K562 (cell line): ENCODE results near the gene NEMP2. TPM values are rescaled to one million over a fixed set of nuclear protein-coding genes. Genes with fewer than 3 reads are reported as not detected.

ENCODE experiments used
- ATAC-seq: fragments of 200-7000 bp; cut with Tn5 transposase; 3 replicates; pipeline ENCODE4 v1.9.1; 2020; ENCODE audit warnings: moderate library complexity
- BruUV-seq: library from RNA; stranded (reverse); fragments of 400-500 nt; replicated peaks from 2 replicates; lab custom pipeline; 2021; lab: Mats Ljungman, UMichigan
- CTCF ChIA-PET: fragments of 300-600 bp; formaldehyde crosslinking; extraction: SDS; loops from one replicate; lab custom pipeline; 2021; ENCODE audit warnings: low intra/inter-chr PET ratio; lab: Yijun Ruan, JAX
- POLR2A ChIA-PET: fragments of 300-600, 350-650 bp; sonication (Branson Sonifier 250); formaldehyde crosslinking; extraction: SDS; loops from one replicate; lab custom pipeline; 2021; ENCODE audit warnings: antibody characterized with exemption, inconsistent platforms; lab: Yijun Ruan, JAX
- DNase-seq, 4 experiments: peaks; one replicate each; pipeline versions ENCODE4 v3.0.0 to v3.0.0-alpha.2; 2011 to 2018; ENCODE audit warnings: low spot score in 3 of 4, mixed read lengths in 3 of 4; ENCODE audit errors: extremely low read depth in 1 of 4
- FAIRE-seq: peaks from 2 replicates; lab custom pipeline; 2011; peaks lifted over from hg19 to GRCh38; lab: Jason Lieb, UNC
- H2AFZ ChIP-seq: 2 replicates; pipeline ENCODE4 v1.6.0; 2011; ENCODE audit warnings: low read depth, low read length, control low read depth, inconsistent platforms
- H3K27ac ChIP-seq: fragments of 200-600 bp; 3 replicates; pipeline ENCODE4 v1.8.0; 2011; ENCODE audit warnings: low read depth, mild to moderate bottlenecking, control low read depth, inconsistent platforms, low read length, moderate library complexity, mixed read lengths; ENCODE audit errors: extremely low read depth
- H3K27me3 ChIP-seq, 2 experiments: fragments of 300-600 bp in 1 of 2; 2 replicates in 1 of 2; 3 replicates in 1 of 2; pipeline versions ENCODE4 v1.6.0 to v1.8.0; 2011; ENCODE audit warnings: inconsistent platforms in 2 of 2, low read length in 2 of 2, mild to moderate bottlenecking in 1 of 2, mixed read lengths in 1 of 2, moderate library complexity in 1 of 2; ENCODE audit not compliant: control insufficient read depth in 2 of 2, insufficient read depth in 2 of 2
- H3K36me3 ChIP-seq: fragments of 300-600 bp; 3 replicates; pipeline ENCODE4 v1.8.0; 2011; ENCODE audit warnings: mild to moderate bottlenecking, low read length, inconsistent platforms; ENCODE audit not compliant: control insufficient read depth, insufficient read depth
- H3K4me1 ChIP-seq, 2 experiments: fragments of 200-600 bp in 1 of 2; replicated peaks in 1 of 2; 2 replicates in 1 of 2; 3 replicates in 1 of 2; pipeline versions ENCODE4 v1.5.1 to v1.8.0; 2011; ENCODE audit warnings: inconsistent platforms in 2 of 2, low read length in 2 of 2, mild to moderate bottlenecking in 1 of 2, mixed read lengths in 1 of 2, moderate library complexity in 1 of 2; ENCODE audit not compliant: control insufficient read depth in 2 of 2, insufficient read depth in 2 of 2
- H3K4me2 ChIP-seq: 2 replicates; pipeline ENCODE4 v1.6.1; 2011; ENCODE audit warnings: low read length, control low read depth, inconsistent platforms, mixed read lengths; ENCODE audit not compliant: insufficient read depth
- H3K4me3 ChIP-seq: fragments of 200-600 bp; sonication (generic), shearing (Covaris generic); 2 replicates; pipeline ENCODE4 v1.5.1; 2016; ENCODE audit warnings: control low read depth, inconsistent platforms
- H3K79me2 ChIP-seq: fragments of 200-600 bp; 3 replicates; pipeline ENCODE4 v1.8.0; 2011; ENCODE audit warnings: low read length, inconsistent platforms; ENCODE audit not compliant: control insufficient read depth, insufficient read depth
- H3K9ac ChIP-seq, 2 experiments: 2 replicates each; pipeline versions ENCODE4 v1.6.0 to v1.6.1; 2011; ENCODE audit warnings: low read depth in 2 of 2, low read length in 2 of 2, control low read depth in 1 of 2, inconsistent platforms in 1 of 2, mild to moderate bottlenecking in 1 of 2, mixed read lengths in 1 of 2; ENCODE audit not compliant: insufficient read depth in 1 of 2
- H3K9me1 ChIP-seq: one replicate; pipeline ENCODE4 v1.6.0; 2011; ENCODE audit warnings: inconsistent platforms, mild to moderate bottlenecking, low read length, moderate library complexity; ENCODE audit not compliant: control insufficient read depth, insufficient read depth
- H3K9me3 ChIP-seq: replicated peaks from 2 replicates; pipeline ENCODE4 v1.5.1; 2011; ENCODE audit warnings: low read depth, low read length, inconsistent platforms; ENCODE audit not compliant: control insufficient read depth, insufficient read depth
- H4K20me1 ChIP-seq: replicated peaks from 2 replicates; pipeline ENCODE4 v1.6.1; 2011; ENCODE audit warnings: low read length, inconsistent platforms, mixed read lengths; ENCODE audit not compliant: control insufficient read depth, insufficient read depth
- KDM4B ChIP-seq, 2 experiments: fragments of 450-650 bp in 1 of 2; sonication (generic) in 1 of 2; IDR thresholded peaks; 2 replicates each; pipeline ENCODE4 v1.6.1; 2016 to 2017; ENCODE audit warnings: borderline replicate concordance in 2 of 2, antibody characterized with exemption in 1 of 2, low read depth in 1 of 2, mild to moderate bottlenecking in 1 of 2
- MCM7 ChIP-seq, 2 experiments: fragments of 450-650 bp; IDR thresholded peaks; 2 replicates each; pipeline ENCODE4 v1.6.1; 2016 to 2018
- NFIX ChIP-seq: fragments of 250-450 bp; sonication (Bioruptor Pico); IDR thresholded peaks from 2 replicates; pipeline ENCODE4 v1.4.0; 2020; ENCODE audit warnings: low read depth, mild to moderate bottlenecking, moderate library complexity
- PRPF4 ChIP-seq: fragments of 200-400 bp; formaldehyde crosslinking; IDR thresholded peaks from one replicate; pipeline ENCODE4 v1.6.1; 2017; ENCODE audit warnings: low read length, low read depth, mild to moderate bottlenecking; ENCODE audit not compliant: insufficient read depth, poor library complexity, severe bottlenecking
- RBM14 ChIP-seq: fragments of 200-400 bp; formaldehyde crosslinking; IDR thresholded peaks from 2 replicates; pipeline ENCODE4 v1.6.1; 2018; ENCODE audit warnings: low read depth, mild to moderate bottlenecking, low read length, moderate library complexity, borderline replicate concordance; ENCODE audit not compliant: insufficient read depth
- RBM34 ChIP-seq: fragments of 200-400 bp; formaldehyde crosslinking; IDR thresholded peaks from 2 replicates; pipeline ENCODE4 v1.6.1; 2018; ENCODE audit warnings: low read length, borderline replicate concordance; ENCODE audit not compliant: insufficient read depth
- SMAD2 ChIP-seq: fragments of 150-350 bp; IDR thresholded peaks from 2 replicates; pipeline ENCODE4 v1.6.1; 2014; ENCODE audit warnings: low read depth, mild to moderate bottlenecking, low read length
- SRSF9 ChIP-seq: fragments of 200-400 bp; formaldehyde crosslinking; IDR thresholded peaks from 2 replicates; pipeline ENCODE4 v1.6.1; 2017; ENCODE audit warnings: low read depth, low read length, borderline replicate concordance
- XRCC3 ChIP-seq: fragments of 450-650 bp; IDR thresholded peaks from 2 replicates; pipeline ENCODE4 v1.6.1; 2017; ENCODE audit warnings: mild to moderate bottlenecking, moderate library complexity
- ZKSCAN1 ChIP-seq: fragments of 150-350 bp; IDR thresholded peaks from 2 replicates; pipeline ENCODE4 v1.6.1; 2016; ENCODE audit warnings: low read depth, low read length
- in situ Hi-C: fragments of 300-500 bp; cut with MboI; formaldehyde crosslinking; loops from 4 replicates; pipeline ENCODE4 v1.15.0; 2018; ENCODE audit warnings: inconsistent platforms, mixed read lengths
- intact Hi-C: fragments of 100-400 bp; cut with micrococcal nuclease; formaldehyde crosslinking; loops from 2 replicates; pipeline ENCODE4 v1.14.2; 2022
- polyA plus RNA-seq, 8 experiments: library from polyadenylated mRNA; depleted of rRNA in 4 of 8; stranded (reverse) in 5 of 8; unstranded in 3 of 8; fragments of >200 nt; fragmentation: Nextera tagmentation in 2 of 8; fragmentation: Illumina TruSeq in 1 of 8; extraction: Ambion mirVana in 2 of 8; extraction: Trizol in 1 of 8; gene quantifications; 2 replicates each; pipeline versions ENCODE4 v1.2.1 to v1.2.3, GENCODE V29; 2011 to 2014; ENCODE audit warnings: inconsistent platforms in 1 of 8, missing spikeins in 1 of 8
- total RNA-seq, 7 experiments: library from RNA; depleted of rRNA in 6 of 7; stranded (reverse); fragments of >200 nt in 6 of 7; fragmentation: Illumina TruSeq in 2 of 7; extraction: Trizol in 2 of 7; gene quantifications; 2 replicates each; pipeline versions ENCODE4 v1.2.1 to v1.2.3, GENCODE V29; 2011 to 2021; ENCODE audit warnings: low replicate concordance in 1 of 7
- TF ChIP-seq, protein P1 (sequence below), 2 experiments: fragments of 450-650 bp; IDR thresholded peaks; 2 replicates each; pipeline ENCODE4 v1.6.1; 2016
- TF ChIP-seq, protein P2 (sequence below): sonication (generic); formaldehyde crosslinking; IDR thresholded peaks from 2 replicates; pipeline ENCODE4 v1.9.0; 2022; ENCODE audit warnings: mild to moderate bottlenecking, missing genetic modification reagents
- TF ChIP-seq, protein P3 (sequence below), 2 experiments: fragments of 450-650 bp; conservative IDR thresholded peaks; 2 replicates each; pipeline ENCODE4 v1.6.1; 2017; ENCODE audit warnings: mild to moderate bottlenecking in 2 of 2, moderate library complexity in 2 of 2

The NEMP2 gene
- total and polyA plus RNA-seq, 9 of the 15 experiments (the other 6 are each of a cell fraction or from before 2014, with no cell fraction given): 0.32 to 3.0 (median 1.7) TPM

DNA sequence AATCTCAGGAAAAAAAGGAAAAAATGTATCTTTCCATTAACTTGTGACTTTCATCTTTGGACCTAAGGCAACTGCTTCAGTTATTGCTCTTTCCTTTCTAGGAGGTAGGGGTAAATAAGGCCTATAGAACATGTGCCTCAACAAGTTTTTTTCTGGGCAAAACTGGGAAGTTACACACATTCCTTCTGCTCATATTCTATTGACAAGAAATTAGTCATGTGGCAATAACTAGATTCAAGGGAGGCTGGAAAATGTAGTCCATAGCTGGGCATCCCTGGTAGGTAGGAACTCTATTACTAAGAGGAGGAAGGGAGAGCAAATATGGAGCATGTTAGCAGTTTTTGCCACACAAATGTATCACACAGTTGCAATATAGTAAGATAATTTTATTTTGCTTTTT is 37.7 kb upstream of the NEMP2 start:
- Histone ChIP-seq H3K79me2 (no peaks in the 10 kb centered on the region), H2AFZ (peak overlapping the region; percentile 19; the same call in 1 of the 2 replicates), H3K27ac (no peak overlapping the region), H3K9me3 (peaks cover 3% of the 10 kb centered on the region; the same call in 1 of the 2 replicates), H4K20me1 (no peaks in the 10 kb centered on the region), H3K27me3 (no peaks in the 10 kb centered on the region), H3K4me3 (no peak overlapping the region), H3K4me2 (no peak overlapping the region)
- ATAC-seq (no peak), DNase-seq (no peak)
- POLR2A ChIA-PET: interaction anchor here (1.5 kb wide), 1 partner anchor 9 kb away, joined by 4 read pairs; no protein-coding TSS in a partner anchor
- no peak for TF ChIP-seq MCM7 (IDR thresholded peaks at IDR 0.05)
- TF ChIP-seq, all 486 proteins: peak for 0
- CTCF ChIA-PET: no interaction called here
- H3K9ac ChIP-seq: no peak overlapping the region
- no peaks in the 10 kb centered on the region for H3K9me1 ChIP-seq
- BruUV-seq: no TSS peak
- in situ Hi-C loops: no loop called here
- no peaks in the 10 kb centered on the region for H3K36me3 ChIP-seq
- peaks cover 0 to 10% of the 10 kb centered on the region in 2 experiments; a peak in 2 of 5 replicates for H3K4me1 ChIP-seq
- FAIRE-seq: no peak
- intact Hi-C loops: loop anchor here (5.0 kb wide), 1 partner anchor 35 kb away; no protein-coding TSS in a partner anchor

DNA sequence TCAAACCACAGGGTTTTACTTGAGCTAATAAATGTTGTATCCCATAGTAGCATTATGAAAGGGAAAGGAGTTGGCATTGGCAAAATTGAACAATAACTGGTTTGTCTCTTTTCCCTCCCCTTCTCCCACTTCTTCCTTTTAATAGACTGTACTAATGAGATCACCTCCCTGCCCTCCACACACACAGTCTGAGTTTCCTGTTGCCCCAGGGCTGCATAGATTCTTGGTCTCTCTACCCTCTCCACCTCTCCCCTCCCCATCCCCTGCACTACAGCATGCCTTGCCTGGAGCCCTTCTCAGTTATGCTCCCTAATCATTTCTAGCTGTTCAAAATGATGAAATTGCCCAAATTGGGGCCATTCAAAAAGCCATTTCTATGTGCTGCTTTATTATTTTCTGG is 37.2 kb upstream of the NEMP2 start:
- no TSS peak for BruUV-seq
- H2AFZ ChIP-seq: no peak overlapping the region
- H3K9me1 ChIP-seq: no peaks in the 10 kb centered on the region
- H3K9ac ChIP-seq: no peak overlapping the region
- H3K4me2 ChIP-seq: no peak overlapping the region
- DNase-seq (no peak), ATAC-seq (peak; percentile 72), FAIRE-seq (no peak)
- H3K4me1 ChIP-seq: peaks cover 0 to 7% of the 10 kb centered on the region in 2 experiments; a peak in 2 of 5 replicates
- no peaks in the 10 kb centered on the region for H4K20me1 ChIP-seq
- ChIA-PET POLR2A (interaction anchor here (1.5 to 1.9 kb wide), 2 partner anchors 9 kb away, joined by 4 to 8 read pairs; no protein-coding TSS in a partner anchor), CTCF (no interaction called here)
- no peaks in the 10 kb centered on the region for H3K27me3 ChIP-seq
- H3K27ac ChIP-seq: no peak overlapping the region
- H3K4me3 ChIP-seq: no peak overlapping the region
- in situ Hi-C loops (no loop called here), intact Hi-C loops (loop anchor here (5.0 kb wide), 1 partner anchor 34 kb away; no protein-coding TSS in a partner anchor)
- no peaks in the 10 kb centered on the region for H3K79me2 ChIP-seq
- H3K36me3 ChIP-seq: no peaks in the 10 kb centered on the region
- peaks cover 3% of the 10 kb centered on the region; the same call in 1 of the 2 replicates for H3K9me3 ChIP-seq
- TF ChIP-seq, protein P1, sequence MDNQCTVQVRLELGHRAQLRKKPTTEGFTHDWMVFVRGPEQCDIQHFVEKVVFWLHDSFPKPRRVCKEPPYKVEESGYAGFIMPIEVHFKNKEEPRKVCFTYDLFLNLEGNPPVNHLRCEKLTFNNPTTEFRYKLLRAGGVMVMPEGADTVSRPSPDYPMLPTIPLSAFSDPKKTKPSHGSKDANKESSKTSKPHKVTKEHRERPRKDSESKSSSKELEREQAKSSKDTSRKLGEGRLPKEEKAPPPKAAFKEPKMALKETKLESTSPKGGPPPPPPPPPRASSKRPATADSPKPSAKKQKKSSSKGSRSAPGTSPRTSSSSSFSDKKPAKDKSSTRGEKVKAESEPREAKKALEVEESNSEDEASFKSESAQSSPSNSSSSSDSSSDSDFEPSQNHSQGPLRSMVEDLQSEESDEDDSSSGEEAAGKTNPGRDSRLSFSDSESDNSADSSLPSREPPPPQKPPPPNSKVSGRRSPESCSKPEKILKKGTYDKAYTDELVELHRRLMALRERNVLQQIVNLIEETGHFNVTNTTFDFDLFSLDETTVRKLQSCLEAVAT (IDR thresholded peaks at IDR 0.05): no peak
- TF ChIP-seq RBM34 (no peak), KDM4B (IDR thresholded peaks at IDR 0.05; ENCODE audit: borderline replicate concordance in 2 of 2, low read depth in 1 of 2) (no peak), XRCC3 (no peak), RBM14 (no peak), SMAD2 (no peak), NFIX (CRISPR knock-in tag) (no peak), PRPF4 (no peak), ZKSCAN1 (no peak), SRSF9 (no peak)
- TF ChIP-seq, protein P2, sequence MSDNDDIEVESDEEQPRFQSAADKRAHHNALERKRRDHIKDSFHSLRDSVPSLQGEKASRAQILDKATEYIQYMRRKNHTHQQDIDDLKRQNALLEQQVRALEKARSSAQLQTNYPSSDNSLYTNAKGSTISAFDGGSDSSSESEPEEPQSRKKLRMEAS (CRISPR knock-in tag): no peak
- TF ChIP-seq, protein P3, sequence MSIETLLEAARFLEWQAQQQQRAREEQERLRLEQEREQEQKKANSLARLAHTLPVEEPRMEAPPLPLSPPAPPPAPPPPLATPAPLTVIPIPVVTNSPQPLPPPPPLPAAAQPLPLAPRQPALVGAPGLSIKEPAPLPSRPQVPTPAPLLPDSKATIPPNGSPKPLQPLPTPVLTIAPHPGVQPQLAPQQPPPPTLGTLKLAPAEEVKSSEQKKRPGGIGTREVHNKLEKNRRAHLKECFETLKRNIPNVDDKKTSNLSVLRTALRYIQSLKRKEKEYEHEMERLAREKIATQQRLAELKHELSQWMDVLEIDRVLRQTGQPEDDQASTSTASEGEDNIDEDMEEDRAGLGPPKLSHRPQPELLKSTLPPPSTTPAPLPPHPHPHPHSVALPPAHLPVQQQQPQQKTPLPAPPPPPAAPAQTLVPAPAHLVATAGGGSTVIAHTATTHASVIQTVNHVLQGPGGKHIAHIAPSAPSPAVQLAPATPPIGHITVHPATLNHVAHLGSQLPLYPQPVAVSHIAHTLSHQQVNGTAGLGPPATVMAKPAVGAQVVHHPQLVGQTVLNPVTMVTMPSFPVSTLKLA (conservative IDR thresholded peaks at IDR 0.05): no peak
